Nephron (organoid): ENCODE results near the gene PSAPL1.

Experiments used
- H3K27ac Mint-ChIP-seq, 3 experiments: 2 replicates each; pipeline ENCODE4 v1.8.0; 2020; ENCODE audit warnings: mixed read lengths in 3 of 3, mild to moderate bottlenecking in 2 of 3, moderate library complexity in 1 of 3
- H3K27me3 Mint-ChIP-seq: 2 replicates; pipeline ENCODE4 v1.8.0; 2021; ENCODE audit warnings: low read depth, mild to moderate bottlenecking, moderate library complexity, mixed read lengths
- H3K36me3 Mint-ChIP-seq: 2 replicates; pipeline ENCODE4 v1.8.0; 2020; ENCODE audit warnings: low read depth, mixed read lengths
- H3K4me1 Mint-ChIP-seq: 2 replicates; pipeline ENCODE4 v1.8.0; 2020; ENCODE audit warnings: mixed read lengths
- H3K4me3 Mint-ChIP-seq, 3 experiments: 2 replicates each; pipeline ENCODE4 v1.8.0; 2020; ENCODE audit warnings: mild to moderate bottlenecking in 3 of 3, mixed read lengths in 3 of 3, moderate library complexity in 2 of 3
- H3K9me3 Mint-ChIP-seq: 2 replicates; pipeline ENCODE4 v1.8.0; 2020; ENCODE audit warnings: mixed read lengths
- CTCF ChIP-seq, 3 experiments: fragments of 200-600 bp; sonication (generic); IDR thresholded peaks; one replicate each; pipeline ENCODE4 v1.5.0; 2021; ENCODE audit warnings: antibody characterized with exemption in 3 of 3; ENCODE audit not compliant: unreplicated experiment in 3 of 3

Gene PSAPL1

GRCh38 chr4:7398104-7398423 lies 36.7 kb downstream of the PSAPL1 start:
- TF ChIP-seq CTCF (IDR thresholded peaks at IDR 0.05; ENCODE audit: unreplicated experiment in 3 of 3), result no peak
- Mint-ChIP-seq H3K36me3 (no peaks in the 10 kb centered on the region), H3K9me3 (peaks cover 5% of the 10 kb centered on the region), H3K4me3 (peak overlapping the region in 2 of 3 experiments; percentile 6 to 69), H3K27ac (peak overlapping the region in 2 of 3 experiments; percentile 43 to 44), H3K4me1 (peaks cover 57% of the 10 kb centered on the region), H3K27me3 (peaks cover 47% of the 10 kb centered on the region)

- peaks cover 63% of the 10 kb centered on the region for H3K4me1 Mint-ChIP-seq
- H3K9me3 Mint-ChIP-seq, result peaks cover 5% of the 10 kb centered on the region
- H3K27me3 Mint-ChIP-seq, result peaks cover 47% of the 10 kb centered on the region
- H3K4me3 Mint-ChIP-seq, result peak overlapping the region in 2 of 3 experiments; percentile 6 to 69
- H3K36me3 Mint-ChIP-seq, result no peaks in the 10 kb centered on the region
- H3K27ac Mint-ChIP-seq, result peak overlapping the region in 2 of 3 experiments; percentile 43 to 44
- TF ChIP-seq CTCF (IDR thresholded peaks at IDR 0.05; ENCODE audit: unreplicated experiment in 3 of 3), result no peak
Measured at GRCh38 chr4:7397206-7398103, 37.3 kb downstream of the PSAPL1 start.

- Mint-ChIP-seq H3K27me3 (peaks cover 52% of the 10 kb centered on the region), H3K4me1 (peaks cover 70% of the 10 kb centered on the region), H3K36me3 (no peaks in the 10 kb centered on the region), H3K27ac (no peak overlapping the region), H3K4me3 (peak overlapping the region in 1 of 3 experiments; percentile 33), H3K9me3 (peaks cover 5% of the 10 kb centered on the region)
- TF ChIP-seq CTCF (IDR thresholded peaks at IDR 0.05; ENCODE audit: unreplicated experiment in 3 of 3), result no peak
Measured at GRCh38 chr4:7396186-7396910, 38.4 kb downstream of the PSAPL1 start.

- Mint-ChIP-seq H3K27me3 (peaks cover 47% of the 10 kb centered on the region), H3K4me3 (peak overlapping the region in 1 of 3 experiments; percentile 25), H3K9me3 (peaks cover 2% of the 10 kb centered on the region), H3K4me1 (peaks cover 70% of the 10 kb centered on the region), H3K36me3 (no peaks in the 10 kb centered on the region), H3K27ac (no peak overlapping the region)
- TF ChIP-seq CTCF (IDR thresholded peaks at IDR 0.05; ENCODE audit: unreplicated experiment in 3 of 3), result no peak
Measured at GRCh38 chr4:7395645-7396044, 39.1 kb downstream of the PSAPL1 start.

- Mint-ChIP-seq H3K36me3 (no peaks in the 10 kb centered on the region), H3K4me3 (no peak overlapping the region), H3K4me1 (peaks cover 77% of the 10 kb centered on the region), H3K27me3 (peaks cover 47% of the 10 kb centered on the region), H3K27ac (no peak overlapping the region), H3K9me3 (no peaks in the 10 kb centered on the region)
- TF ChIP-seq CTCF (IDR thresholded peaks at IDR 0.05; ENCODE audit: unreplicated experiment in 3 of 3), result no peak
Measured at GRCh38 chr4:7394681-7395451, 39.9 kb downstream of the PSAPL1 start.
